ENCODE data around the gene TDRKH.
A peak's percentile ranks its signal among the peaks of the same experiment; 100 is the strongest.

TDRKH gene, protein sequence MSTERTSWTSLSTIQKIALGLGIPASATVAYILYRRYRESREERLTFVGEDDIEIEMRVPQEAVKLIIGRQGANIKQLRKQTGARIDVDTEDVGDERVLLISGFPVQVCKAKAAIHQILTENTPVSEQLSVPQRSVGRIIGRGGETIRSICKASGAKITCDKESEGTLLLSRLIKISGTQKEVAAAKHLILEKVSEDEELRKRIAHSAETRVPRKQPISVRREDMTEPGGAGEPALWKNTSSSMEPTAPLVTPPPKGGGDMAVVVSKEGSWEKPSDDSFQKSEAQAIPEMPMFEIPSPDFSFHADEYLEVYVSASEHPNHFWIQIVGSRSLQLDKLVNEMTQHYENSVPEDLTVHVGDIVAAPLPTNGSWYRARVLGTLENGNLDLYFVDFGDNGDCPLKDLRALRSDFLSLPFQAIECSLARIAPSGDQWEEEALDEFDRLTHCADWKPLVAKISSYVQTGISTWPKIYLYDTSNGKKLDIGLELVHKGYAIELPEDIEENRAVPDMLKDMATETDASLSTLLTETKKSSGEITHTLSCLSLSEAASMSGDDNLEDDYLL

DNA sequence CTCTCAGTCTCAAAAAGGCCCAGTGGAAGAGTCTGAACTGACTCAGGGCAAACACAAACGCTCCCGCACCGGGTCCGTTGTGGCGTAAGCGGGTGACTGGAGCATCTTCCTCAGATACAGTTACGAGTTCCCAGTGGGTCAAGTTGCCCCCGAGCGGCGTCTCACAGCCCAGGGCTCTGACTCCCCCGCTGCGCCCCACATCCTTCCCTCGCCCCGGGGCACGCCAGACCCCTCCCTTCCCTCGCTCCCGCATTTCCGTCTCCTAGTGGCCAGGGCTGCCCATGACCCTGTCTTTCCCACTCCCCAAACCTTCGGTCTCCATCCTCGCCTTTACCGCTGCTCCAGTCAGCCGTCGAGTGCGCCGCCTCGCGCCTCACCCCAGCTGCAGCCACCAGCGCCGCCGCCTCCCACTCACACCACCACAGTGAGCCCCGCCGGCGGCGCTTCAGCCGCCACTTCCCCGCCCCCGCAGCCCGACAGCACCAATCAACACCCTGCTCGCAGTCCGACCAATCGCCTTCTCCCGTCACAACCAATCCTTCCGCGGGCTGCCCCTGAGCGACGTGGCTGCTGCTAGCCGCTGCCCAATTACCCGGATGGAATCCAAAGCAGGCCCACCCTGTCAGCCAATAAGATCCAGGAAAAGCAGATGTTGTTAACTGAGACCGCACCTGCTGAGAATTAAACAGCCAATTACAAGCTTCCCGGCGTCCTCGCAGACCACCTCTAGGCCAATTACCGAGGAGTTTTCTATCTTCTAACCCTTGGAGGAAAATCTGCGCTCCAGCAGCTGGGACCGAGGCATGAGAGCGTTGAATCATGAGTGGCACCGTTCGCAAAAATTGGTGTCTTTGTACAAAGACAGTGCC lies at the start of gene TDRKH:
TSS of gene TDRKH (minus strand) at position 430 of the 869 bp plus-strand sequence. CDS start 7,478 bp downstream, outside the sequence.
- peak; percentile 99 for DNase-seq (ENCODE audit: low spot score)

DNA sequence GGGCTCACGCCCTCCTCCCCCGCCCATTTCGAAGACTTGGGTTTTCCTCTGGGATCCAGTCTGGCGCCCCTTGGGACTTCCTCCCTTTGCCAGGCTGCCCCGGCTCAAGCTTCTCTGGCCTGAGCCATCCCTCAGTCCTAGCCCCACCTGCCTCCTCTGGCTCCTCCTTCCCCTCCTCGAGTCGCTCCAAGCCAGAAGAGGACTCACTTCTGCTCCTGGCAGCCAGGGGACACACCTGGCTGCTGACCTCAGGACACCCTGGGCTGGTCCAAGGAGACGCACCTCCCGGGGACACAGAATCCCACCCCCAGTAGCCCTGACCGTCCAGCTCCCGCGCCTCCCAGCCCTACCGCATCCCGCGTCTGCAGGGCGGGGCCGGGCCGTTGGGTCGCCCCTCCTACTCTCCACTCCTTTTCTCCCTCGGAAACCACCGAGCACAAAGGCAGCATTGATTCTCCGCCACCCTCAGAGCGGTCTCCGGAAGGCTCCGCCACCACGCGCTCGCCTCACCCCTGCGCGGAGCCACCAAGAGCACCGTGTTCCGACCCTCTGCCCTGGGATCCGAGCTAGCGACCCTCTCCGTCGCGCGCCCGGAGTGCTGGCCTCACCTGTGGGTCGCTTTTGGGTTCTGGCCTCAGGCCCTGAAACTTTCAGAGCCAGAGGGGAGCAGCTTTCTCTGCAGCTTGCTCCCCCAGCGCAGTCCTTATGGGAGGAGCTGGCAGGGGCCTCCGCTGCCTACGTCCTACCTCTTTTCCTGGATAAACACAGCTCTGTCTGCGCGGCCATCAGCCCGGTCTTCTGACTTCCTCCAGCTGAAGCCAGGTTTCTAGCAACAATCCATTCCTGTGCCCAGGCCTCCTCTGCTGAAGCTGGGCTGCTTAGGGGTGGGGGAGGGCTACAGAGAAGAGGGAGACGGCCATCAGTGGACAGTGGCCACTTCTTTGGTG lies 49.4 kb upstream of the TDRKH start, which contains the start of gene C2CD4D:
TSS of gene C2CD4D (minus strand) at position 364 of the 947 bp plus-strand sequence. CDS start 831 bp downstream, outside the sequence.
- DNase-seq (ENCODE audit: low spot score): peak; percentile 95

DNA sequence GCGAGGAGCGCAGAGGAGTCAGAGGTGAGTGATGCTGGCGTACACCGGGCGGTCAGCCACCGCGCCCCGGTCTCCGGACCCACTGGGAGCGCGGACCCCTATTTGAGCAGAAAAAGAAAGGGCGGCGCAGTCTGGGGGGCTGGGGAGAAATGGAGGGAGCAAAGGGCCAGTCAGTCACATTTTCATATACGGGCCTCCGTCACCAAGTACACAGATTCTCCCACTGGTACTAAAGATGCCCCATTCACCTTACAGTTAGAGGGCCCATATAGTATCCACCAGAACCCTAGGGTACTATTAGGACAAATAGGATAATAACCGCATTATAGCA lies 48.7 kb upstream of the TDRKH start:
- DNase-seq (ENCODE audit: low spot score): no peak

DNA sequence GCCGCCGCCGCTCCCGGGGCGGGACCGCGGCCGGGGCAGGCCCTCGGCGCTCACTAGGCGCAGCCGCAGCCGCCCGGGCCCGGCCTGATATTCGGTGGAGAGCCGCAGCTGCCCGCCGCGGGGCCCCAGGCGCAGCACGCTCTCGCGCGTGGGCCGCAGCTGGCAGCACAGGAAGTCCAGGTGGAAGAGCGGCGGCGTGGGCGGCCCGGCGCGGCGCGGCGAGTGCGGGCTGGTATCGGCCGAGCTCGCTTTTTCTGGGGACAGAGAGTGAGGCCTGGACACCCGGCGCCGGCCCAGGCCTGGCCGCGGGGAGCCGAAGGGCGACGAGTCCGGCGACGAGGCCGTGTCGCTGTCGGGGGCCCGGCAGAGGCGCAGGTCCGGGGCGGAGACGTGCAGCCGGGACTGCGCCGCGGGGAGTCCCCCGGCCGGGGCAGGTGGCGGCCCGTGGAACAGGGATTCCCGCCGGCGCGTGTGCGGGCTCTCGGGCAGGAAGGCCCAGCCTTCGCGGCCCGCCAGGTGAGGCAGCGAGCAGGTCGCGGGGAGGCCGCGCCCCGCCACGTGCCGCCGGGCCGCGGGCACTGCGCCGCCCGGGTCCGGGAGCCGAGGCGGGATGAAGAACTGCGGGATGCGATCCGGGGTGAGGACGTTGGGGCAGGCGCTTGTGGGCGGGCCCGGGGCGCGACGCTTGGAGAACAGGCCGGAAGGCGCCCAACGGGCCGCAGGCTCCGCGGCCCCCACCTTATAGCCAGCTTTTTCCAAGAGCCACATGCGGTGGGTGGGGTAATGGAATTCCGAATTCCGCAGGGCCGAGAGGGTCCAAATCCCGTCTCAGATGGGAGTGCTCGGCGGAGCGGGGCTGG lies 48.2 kb upstream of the TDRKH start:
- no peak for DNase-seq (ENCODE audit: low spot score)

DNA sequence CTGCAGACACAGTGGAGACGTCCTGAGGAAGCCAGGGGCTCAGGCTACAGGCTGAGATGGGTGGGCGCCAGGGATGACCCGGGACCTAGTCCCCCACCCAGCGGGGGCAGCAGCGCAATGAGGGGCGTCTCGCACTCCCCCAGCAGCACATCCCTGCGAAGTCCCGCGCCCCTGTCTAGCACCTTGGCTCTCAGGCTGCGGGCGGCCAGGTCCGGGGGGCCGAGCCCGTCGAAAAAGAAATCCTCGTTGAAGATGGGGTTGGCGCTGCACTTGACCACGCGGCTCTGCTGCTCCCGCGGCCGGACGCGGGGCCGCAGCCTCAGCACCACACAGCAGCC lies 47.6 kb upstream of the TDRKH start:
- DNase-seq (ENCODE audit: low spot score): no peak

DNA sequence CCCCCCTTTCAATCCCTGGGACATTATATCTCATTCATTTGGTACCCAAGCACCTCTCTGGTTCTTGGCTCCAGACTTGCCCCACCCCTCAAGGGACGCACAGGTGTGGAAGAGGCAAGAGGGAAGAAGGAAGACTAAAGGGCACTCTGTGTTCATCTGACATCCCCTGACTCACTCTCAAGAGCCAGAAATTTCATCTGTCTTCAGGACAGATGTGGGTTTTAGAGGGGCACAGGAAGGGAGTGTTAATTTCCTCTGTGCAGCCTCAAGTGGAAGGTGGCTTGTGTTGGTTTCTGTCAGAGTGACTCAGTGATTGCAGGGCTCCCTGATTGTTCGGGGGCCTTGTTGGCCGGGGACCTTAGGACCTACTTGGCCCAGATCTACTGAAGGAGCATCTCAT lies 46.9 kb upstream of the TDRKH start:
- no peak for DNase-seq (ENCODE audit: low spot score)

DNA sequence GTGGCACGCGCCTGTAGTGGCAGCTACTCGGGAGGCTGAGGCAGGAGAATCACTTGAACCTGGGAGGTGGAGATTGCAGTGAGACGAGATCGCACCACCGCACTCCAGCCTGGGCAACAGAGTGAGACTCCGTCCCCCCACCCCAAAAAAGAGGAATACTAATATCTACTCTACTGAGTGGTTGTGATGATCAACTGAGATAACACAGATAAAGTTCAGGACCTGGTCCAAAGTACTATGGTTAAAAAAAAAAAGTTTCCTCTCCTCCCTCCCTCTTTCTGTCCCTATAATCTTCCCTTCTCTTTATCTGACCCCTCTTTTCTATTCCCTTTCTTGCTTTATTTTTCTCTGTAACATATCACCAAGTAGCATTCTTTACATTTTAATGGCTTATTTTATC lies 45.3 kb upstream of the TDRKH start:
- no peak for DNase-seq (ENCODE audit: low spot score)

DNA sequence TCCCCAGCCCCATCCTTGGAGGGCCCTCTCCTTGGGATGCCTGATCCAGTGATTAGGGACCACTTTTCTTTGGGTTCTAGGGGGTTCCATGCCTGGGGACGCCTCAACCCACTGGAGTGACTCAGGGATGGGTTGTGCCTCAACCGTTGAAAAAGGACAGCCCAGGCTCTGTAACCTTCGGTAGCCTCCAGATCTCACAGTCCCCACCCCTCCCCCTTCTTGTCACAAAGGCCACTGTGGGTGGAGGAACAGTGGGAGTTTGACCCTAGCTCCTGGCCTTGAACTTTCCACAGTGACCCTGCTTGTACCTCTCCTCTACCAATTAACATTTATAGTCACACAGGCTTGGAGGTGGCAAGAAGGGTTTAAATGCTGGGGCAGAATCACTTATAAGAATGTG lies 43.9 kb upstream of the TDRKH start:
- DNase-seq (ENCODE audit: low spot score): no peak

DNA sequence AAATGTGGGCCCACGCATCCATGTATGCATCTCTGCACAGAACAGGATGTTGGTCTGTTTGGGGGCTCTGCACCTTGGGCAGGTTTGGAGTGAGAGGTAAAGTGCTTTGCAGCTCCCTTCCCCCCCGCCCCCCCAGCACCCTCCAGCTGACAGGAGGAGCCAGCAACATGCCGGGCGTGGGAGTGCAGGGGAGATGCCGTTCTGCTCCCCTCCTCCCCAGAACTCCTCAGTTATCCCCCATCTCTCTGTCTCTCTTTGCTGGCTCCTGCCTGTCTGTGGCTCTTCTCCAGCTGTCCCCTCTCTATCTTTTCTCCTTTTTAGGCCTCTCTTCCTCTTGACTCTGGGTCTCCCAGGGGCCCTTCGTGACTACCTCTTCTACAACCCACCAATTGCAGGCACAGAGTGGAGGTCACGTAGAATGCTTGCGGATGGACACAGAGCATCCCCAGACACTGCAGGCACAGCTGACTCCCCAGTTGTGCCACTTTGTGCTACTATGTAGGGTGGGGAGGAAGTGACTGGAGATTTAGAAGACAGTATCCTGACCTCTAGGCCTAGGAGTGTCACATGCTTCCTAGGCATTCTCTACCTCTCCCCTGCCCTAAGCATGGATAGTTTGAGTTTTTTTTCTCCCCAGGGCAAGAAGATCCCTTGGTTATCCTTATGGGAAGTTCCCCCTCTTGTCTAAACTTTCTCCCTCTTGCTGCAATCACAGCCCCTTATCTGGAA lies 43.0 kb upstream of the TDRKH start:
- no peak for DNase-seq (ENCODE audit: low spot score)

DNA sequence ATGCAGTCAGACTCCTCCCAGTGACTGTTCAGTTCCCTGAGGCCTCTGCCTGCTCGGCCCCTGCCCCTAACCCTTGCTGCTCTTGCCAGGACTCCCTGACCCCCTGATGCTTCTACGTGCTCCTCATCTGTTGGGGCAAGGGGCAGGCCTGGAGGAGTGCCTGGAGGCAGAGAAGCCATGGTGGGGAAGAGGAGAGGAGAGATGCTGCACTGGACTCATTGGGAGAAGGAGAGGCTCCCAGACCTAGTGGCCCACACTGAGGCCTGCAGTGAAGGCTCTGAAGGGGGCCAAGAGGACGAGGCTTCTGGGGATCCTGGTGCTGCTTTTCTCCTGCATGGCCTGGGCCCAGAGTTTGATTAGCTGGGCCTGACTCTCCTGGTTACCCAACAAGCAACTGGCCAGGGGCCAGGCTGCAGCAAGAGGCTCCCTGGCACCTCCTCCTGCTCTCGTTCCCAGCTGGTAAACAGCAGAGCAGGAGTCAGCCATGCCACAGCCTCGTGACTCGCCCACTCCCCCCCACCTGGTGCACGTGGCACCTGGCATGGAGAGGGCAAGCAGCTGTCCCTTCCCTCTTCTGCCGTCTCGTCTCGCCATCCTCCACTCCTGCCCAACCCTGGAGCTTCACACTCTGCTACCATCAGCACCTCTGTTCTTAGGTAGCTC lies 42.1 kb upstream of the TDRKH start:
- no peak for DNase-seq (ENCODE audit: low spot score)

DNA sequence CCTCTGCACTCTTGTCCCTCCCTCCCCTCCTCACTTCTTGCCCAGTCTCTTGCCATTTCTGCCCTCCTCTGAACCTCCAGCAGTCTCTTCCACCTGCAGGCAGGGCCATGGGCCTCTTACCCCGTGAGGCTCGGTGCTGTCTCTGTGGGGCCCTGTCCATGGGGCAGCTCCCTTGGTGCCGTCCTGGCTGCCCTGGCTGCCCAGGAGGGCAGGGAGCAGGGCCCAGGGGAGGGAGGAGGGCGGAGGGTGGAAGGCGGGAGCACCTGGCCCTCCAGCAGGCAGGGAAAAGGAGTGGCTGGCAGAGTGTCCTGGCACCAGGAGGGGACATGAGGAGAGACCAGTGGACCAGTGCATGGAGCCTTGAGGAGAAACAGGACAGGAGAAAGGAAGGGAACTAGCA lies 41.3 kb upstream of the TDRKH start, which contains the start of gene RORC:
TSS of gene RORC (minus strand) at position 198 of the 400 bp plus-strand sequence. CDS start at position 160, 38 bp downstream.
- no peak for DNase-seq (ENCODE audit: low spot score)

DNA sequence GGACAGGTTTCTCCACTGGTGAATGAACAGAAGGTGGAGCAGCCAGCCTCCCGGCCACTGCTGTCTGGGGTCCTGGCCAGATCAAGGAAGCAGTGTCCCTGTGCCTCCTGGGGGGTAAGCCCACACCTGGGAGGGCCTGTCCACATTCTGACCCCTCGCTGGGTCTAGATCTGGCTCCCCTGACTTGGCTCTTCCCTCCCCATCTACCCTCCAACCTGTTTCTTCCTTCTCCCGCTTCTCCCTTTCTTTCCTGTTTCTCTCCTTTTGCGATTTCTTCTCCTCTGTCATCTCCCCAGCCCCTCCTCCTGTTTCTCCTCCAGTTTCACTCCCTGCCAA lies 40.9 kb upstream of the TDRKH start:
- no peak for DNase-seq (ENCODE audit: low spot score)

DNA sequence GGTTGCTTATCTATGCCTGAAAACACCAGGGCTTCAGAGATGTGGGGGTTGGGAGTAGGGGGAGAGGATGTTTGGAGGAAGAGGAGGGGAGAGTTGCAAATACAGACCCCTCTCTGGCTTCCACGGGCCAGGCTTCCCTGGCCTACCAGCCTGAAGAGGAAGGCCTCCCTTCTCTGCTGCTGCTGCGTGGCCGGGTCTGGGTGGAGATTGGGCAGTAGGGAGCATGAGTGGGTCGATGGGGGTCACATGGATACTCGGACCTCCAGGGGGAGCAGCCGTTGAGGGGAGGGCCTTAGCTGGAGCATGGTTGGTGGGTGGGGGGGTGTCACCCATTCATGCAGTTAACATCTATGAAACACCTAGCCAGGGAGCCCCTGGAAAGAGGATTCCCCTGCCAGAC lies 39.8 kb upstream of the TDRKH start:
- no peak for DNase-seq (ENCODE audit: low spot score)

DNA sequence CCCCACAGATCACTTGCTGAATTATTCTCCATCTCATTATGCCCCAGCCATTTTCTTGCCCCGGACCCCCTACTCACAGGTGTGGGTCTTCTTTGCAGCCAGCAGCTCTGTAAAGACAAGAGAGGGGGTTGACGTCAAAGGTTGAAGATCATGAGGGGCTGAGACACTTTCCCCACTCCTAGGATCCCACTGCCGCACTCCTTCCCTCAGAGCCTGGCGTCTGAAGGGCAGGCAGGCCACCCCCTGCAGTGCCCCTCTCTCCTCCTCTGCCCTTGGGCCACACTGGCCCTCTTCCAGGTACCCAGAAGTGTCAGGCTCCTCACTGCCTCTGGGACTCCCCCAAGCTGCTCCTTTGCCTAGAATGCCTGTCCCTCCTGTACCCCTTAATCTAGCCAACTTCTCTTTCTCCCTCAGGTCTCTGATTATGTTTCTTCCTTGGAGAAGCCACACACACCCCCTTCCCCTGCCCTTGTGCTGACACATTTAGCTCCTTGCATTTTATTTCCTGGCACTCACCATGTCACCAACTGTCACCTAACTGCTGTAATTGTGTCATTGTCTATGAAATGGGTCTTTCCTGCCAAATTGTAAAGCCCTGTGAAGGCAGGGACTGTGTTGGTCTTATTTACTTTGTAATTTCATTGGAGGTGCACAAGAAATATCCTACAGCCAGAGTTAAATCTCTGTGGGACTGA lies 39.2 kb upstream of the TDRKH start:
- no peak for DNase-seq (ENCODE audit: low spot score)

DNA sequence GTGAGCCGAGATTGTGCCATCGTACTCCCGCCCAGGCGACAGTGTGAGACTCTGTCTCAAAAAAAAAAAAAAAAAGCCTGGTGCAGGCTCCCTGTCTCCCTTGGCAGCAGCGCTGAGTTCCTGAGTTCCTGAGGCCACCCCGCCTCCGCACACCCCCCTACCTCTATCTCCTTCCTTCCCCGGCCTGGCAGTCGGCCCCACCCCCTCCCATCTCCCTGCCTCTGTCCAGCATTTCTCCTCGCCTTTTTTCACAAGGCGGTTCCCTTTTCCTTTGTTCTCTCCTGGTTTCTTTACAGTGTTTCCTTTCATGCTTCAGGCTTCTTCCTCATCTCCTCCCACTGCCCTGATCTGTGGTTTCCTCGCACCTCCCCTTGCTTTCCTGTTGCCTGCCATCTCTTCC lies 38.6 kb upstream of the TDRKH start:
- no peak for DNase-seq (ENCODE audit: low spot score)

DNA sequence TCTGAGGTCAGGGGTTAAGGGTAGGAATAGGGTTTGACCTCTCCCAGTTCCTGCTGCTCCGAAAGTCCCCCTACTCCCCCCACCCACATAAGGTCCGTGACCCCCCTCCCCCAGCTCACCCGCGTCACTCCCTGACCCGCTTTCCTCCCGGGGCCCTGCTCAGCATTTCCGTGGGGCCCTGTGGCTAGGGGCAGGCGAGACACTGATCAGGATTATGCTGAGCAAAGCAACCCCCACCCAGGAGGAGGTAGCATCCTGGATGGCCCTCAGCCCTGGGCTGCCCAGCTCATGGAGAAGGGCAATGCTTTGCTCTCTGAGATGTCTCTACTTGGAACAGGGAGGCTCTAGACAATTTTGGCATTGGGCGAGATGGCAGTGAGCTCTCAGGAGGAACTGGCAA lies 37.6 kb upstream of the TDRKH start:
- DNase-seq (ENCODE audit: low spot score): no peak

DNA sequence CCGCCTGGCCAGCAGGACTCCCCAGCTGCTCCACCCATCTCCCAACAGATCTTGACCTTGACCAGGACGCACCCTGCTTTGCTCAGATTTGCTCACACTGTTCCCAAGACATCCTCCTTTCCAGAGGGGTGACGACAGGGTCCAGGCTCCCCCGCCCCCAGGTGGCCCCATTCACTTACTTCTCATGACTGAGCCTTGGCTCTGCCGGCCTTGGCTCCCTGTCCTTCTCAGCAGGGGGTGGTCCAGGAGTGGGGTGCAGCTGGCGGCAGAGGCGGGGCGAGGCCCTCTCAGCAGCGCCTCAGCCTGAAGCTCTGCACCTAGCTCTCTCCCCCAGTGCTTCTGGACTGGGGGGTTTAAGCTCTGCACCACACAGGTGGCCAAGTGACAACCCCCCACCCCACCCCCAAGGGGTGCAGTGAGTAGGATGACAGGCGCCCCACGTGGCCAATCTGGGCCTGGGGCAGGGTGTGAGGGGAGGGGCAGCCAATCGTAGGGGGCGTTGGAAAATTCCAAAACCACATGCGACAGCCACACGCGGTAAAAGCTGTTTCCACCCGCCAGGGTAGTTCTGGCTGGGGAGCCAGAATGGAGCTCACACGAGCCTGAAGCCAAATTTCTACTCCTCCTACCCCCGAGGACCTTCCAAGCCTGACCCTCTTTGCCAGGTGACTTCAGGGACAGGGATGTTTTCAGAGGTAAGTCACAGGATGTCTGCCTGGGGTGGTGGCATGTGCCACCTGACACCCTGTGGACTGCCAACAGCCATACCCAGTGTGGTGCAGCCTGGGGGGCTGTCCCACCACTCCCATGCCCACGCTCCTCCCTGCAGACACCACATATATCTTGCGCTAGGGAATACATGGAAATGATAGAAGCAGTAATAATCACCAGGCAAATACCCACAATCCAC lies 35.7 kb upstream of the TDRKH start:
- no peak for DNase-seq (ENCODE audit: low spot score)

DNA sequence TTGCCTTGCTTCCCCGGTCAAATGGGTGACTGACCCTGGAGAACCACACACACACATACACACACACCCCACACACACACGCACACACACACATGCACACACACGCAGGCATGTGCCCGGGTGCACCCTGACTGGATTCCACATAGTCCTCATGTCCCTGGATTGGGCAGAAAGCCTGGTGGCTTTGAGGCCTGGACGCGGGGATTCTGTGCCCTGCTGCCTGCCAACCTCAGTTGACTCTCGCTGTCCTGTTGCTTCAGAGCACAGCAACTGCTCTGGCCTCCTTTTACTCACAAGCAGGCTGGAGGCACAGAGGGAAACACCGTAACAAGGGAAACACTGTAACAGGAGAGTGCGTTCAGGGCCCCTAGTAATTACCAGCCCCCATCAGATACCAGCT lies 34.9 kb upstream of the TDRKH start:
- no peak for DNase-seq (ENCODE audit: low spot score)
